Loucy (cell line): ENCODE results near the gene GLRA3.
"Not testable (repeated sequence)": the region's sequence is repeated elsewhere in the genome, so short reads cannot be mapped to it uniquely, and the experiment has no call there.

Source experiments
- EZH2phosphoT487 ChIP-seq: fragments of 200-600 bp; IDR thresholded peaks from 2 replicates; pipeline ENCODE4 v1.6.1; 2018; ENCODE audit warnings: antibody characterized with exemption, mild to moderate bottlenecking, moderate library complexity, borderline replicate concordance
- TF ChIP-seq, protein P1 (sequence below): fragments of 200-600 bp; sonication (generic); conservative IDR thresholded peaks from 2 replicates; pipeline ENCODE4 v1.5.1; 2014; ENCODE audit warnings: mild to moderate bottlenecking, antibody characterized with exemption, low read length

DNA sequence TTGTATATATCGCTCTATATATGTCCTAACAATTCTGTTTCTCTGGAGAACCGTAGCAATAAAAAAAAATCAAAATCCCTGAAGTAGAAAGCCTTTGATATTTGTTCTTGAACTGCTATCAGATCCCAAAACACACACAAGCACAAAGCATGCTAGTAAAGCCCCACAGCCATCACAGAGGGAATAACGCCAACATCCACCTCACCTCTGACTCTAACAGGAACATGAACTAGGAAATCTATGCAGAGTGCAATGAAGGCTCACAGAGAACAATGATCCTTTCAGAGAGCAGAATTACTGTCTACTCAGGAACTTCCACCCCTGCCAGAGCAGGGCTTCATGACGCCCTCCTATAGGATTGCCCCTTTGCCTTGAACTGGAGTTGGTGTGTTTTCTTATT is 44.1 kb upstream of the GLRA3 start:
- TF ChIP-seq, protein P1, sequence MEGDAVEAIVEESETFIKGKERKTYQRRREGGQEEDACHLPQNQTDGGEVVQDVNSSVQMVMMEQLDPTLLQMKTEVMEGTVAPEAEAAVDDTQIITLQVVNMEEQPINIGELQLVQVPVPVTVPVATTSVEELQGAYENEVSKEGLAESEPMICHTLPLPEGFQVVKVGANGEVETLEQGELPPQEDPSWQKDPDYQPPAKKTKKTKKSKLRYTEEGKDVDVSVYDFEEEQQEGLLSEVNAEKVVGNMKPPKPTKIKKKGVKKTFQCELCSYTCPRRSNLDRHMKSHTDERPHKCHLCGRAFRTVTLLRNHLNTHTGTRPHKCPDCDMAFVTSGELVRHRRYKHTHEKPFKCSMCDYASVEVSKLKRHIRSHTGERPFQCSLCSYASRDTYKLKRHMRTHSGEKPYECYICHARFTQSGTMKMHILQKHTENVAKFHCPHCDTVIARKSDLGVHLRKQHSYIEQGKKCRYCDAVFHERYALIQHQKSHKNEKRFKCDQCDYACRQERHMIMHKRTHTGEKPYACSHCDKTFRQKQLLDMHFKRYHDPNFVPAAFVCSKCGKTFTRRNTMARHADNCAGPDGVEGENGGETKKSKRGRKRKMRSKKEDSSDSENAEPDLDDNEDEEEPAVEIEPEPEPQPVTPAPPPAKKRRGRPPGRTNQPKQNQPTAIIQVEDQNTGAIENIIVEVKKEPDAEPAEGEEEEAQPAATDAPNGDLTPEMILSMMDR = not testable (repeated sequence)
- TF ChIP-seq EZH2phosphoT487 = not testable (repeated sequence)
